GM12872 (cell line): ENCODE data around the gene C1QL2.

Experiments used
- CTCF ChIP-seq: IDR thresholded peaks from 3 replicates; pipeline ENCODE4 v1.5.1; 2011; ENCODE audit warnings: low read depth, mild to moderate bottlenecking, low read length, moderate library complexity; ENCODE audit not compliant: insufficient read depth

Gene C1QL2

GRCh38 chr2:119155633-119156032, 2.9 kb downstream of the C1QL2 start:
- TF ChIP-seq CTCF = no peak

- TF ChIP-seq CTCF = no peak
Observed at GRCh38 chr2:119154076-119154475, 4.5 kb downstream of the C1QL2 start.

GRCh38 chr2:119149611-119150010, 8.9 kb downstream of the C1QL2 start:
- no peak for TF ChIP-seq CTCF

- no peak for TF ChIP-seq CTCF
Observed at GRCh38 chr2:119147776-119148715, 10.5 kb downstream of the C1QL2 start.

- no peak for TF ChIP-seq CTCF
Observed at GRCh38 chr2:119144806-119145205, 13.7 kb downstream of the C1QL2 start.

GRCh38 chr2:119142824-119143223, 15.7 kb downstream of the C1QL2 start:
- TF ChIP-seq CTCF = no peak

- no peak for TF ChIP-seq CTCF
Observed at GRCh38 chr2:119137502-119137901, 21.0 kb downstream of the C1QL2 start.
